ENCODE results near the gene IL1R2. TPM values are rescaled to one million over a fixed set of nuclear protein-coding genes. Genes with fewer than 3 reads are reported as not detected.
A peak's percentile ranks its signal among the peaks of the same experiment; 100 is the strongest.
"Not testable (repeated sequence)": the region's sequence is repeated elsewhere in the genome, so short reads cannot be mapped to it uniquely, and the experiment has no call there.

IL1R2 gene
- polyA plus RNA-seq, 3 donors, result 0.28 to 1.1 (median 0.44) TPM

- DNase-seq, result no peak
These were observed 68.3 kb downstream of the IL1R2 start for GRCh38 chr2:102060047-102060446.

- no peak for DNase-seq
These were observed 69.0 kb downstream of the IL1R2 start for GRCh38 chr2:102060792-102061191.

DNA sequence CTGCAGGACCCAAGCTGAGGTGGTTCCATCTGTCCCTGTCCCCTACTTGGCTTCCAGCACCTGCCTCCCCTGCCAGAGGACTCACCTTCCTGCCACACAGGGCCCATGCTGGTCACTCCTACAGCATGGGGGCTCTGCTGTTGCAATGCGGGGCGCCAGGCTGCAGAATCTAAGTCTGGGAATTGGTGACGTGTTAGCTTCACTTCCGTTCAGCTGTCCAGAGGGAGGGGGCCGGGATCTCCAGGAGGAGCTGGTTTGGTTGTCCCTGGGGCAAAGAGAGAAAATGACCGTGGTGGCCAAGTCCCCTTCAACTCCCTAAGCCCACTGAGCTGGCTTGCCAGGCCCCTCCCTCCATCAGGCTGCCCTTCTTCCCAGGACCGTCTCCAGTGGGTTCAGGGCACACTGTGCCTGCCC lies 69.5 kb downstream of the IL1R2 start:
- no peak for DNase-seq

DNA sequence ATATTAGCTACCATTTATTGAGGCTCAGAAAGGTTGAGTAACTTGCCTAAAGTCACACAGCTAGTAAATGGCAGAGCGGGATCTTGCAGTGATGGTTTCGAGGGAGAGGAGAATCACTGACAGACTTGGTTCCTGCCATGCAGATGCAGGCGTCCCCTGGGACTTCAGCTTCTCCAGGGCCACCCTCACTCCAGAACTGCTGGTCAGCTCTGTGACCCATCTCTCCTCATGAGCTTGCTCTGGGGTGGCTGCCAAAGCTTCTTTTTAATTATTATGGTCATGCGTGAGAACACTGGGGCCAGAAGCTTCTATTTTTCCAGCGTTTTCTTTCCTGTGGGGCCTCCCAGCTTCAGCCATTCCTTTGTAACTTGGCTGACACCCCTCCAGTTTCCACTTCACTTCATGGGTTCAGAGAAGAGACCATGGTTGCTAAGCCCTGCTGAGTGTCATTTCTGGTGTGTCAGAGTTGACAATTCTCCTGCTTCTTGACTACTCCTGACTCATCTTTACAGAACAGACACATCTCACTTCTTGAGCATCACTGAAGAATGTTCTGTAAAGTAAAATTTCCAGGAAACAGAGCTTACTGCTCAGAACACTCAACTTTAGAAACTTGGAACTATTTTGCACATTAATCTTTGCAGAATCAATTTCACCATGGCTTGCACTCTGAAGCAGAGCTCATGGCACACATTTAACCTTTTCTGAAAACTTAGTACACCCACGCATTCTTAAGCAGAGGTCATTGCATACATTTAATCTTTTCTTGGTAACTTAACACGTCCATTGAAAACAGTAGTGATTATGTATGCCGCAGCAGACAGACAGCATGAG lies 70.4 kb downstream of the IL1R2 start:
- DNase-seq, result peak; percentile 66

DNA sequence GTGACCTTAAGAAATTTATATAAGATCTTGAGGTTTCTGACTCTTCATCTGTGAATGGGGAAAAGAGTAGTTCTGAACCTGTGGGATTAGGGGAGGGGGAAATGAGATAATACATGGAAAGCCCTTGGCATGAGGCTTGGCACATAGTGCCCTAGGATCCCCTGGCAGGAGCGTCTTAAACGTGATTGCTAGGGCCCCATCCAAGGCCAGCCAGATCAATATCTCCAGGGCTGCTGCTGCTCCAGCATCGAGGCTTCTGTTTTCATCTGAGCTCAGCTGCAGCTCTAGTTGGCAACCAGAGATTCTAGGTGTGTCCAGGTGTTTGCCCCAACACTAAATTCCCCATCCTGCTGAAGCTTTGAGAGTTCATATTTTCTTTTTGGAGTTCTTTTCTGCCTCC lies 71.0 kb downstream of the IL1R2 start:
- no peak for DNase-seq

- DNase-seq, result peak; percentile 42
These were observed 71.7 kb downstream of the IL1R2 start for GRCh38 chr2:102063487-102063911.

DNA sequence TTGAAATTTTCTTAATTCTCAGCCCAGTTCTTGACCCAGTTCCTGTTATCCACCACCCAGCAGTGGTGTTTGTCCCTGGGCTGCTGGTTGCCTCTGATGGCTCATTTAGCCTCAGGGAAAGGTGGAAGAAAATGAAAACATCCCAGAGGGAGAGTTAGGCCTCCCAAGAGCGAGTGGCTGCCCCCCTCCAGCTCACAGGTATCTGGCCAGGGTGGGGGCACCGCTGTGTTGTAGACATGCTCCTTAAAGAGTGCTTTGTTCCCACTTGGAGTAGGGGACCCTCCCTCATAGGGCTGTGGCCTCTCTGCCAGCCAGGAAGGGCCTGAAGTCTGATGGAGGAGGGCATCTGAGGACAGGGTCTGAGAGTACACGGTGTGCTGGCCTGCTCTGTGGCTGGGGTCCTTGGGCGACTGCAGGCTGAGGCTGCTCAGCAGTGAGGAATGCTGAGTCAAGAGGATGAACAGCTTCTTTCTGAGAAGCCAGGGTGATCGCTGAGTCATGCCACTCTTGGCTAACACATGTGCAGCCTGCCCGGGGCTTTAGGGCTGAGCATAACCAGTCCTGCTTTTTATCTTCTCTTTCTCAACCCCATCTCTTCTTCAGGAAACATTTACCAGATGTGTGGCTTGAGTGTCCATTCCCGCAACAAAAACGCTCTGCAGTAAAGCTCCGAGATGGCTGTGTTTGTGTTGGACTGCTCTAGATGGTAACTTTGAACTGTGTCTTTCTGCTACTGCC lies 72.3 kb downstream of the IL1R2 start:
- DNase-seq, result peak; percentile 57

- DNase-seq, result no peak
These were observed 73.2 kb downstream of the IL1R2 start for GRCh38 chr2:102064679-102065674.

DNA sequence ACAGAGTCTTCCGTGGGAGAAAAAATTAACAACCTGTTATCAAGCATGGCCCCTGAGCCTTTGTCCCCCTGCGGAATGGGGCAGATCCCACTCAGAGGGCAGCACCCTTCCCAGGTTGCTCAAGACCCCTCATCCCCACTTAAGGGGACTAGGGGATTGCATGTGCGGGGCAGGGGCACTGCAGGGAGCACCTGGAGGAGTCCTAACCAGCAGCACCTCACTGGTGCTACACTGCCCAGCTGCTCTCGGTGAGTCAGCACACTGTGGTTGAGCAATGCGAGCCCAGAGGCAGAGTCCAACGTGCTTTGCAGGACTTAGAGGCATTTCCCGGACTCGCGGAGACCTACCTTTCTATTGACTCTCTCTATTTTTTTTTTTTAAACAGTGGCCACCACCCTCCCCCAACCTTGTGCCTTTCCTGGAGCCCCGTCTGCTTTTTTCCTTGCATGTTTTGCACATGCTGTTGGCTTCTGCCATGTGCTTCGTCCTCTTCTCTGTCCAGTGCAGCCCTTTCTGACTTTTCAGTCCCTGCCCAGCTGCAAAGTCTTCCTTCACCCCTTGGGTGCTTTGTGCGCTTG lies 74.0 kb downstream of the IL1R2 start:
- DNase-seq, result no peak

DNA sequence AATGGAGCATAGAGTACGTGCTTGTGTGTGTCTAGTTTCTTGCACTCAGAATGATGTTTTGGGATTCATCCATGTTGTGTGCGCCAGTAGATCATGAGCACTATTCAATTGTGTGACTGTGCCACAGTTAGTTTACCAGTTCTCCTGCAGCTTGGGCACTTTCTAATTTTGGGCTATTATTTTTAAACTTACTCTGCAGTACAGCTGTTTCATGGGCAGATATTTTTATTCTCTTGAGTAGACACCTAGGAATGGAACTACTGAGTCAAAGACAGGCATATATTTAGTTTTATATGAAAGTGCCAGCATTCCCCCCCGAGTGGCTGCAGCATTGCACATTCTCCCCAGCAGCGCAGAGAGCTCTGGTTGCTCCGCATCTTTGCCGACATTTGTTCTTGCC lies 74.8 kb downstream of the IL1R2 start:
- no peak for DNase-seq

GRCh38 chr2:102068126-102068525 lies 76.4 kb downstream of the IL1R2 start:
- not testable (repeated sequence) for DNase-seq

GRCh38 chr2:102069311-102069974 lies 77.7 kb downstream of the IL1R2 start:
- DNase-seq, result no peak

- no peak for DNase-seq
These were observed 78.4 kb downstream of the IL1R2 start for GRCh38 chr2:102070058-102070642.

GRCh38 chr2:102072741-102073140 lies 81.0 kb downstream of the IL1R2 start:
- DNase-seq, result no peak

DNA sequence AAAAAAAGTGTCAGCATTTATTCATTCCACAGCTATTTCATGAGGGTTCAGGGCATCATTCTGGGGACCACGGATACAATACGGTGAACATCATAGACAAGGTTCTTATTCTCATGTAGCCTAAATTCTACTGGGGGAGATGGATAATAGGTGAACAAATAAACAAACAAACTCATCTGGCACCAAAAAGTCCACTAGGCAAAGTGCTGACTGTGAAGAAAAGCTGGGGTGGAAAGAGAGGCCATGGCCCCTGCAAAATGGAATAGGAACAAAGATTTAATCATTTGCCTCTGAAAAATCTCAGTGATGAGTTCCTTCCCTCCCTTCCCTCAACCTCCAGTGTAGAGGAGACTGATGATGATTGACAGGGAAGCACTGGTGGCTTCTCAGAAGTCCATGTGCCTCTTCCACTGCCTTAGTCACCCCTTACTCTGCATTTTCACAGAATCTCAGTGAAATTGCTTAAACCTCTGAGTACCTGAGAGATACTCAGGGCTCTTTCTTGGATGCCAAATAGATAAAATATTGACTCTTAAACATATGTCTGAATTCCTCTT lies 81.5 kb downstream of the IL1R2 start:
- DNase-seq, result no peak

- DNase-seq, result no peak
These were observed 82.5 kb downstream of the IL1R2 start for GRCh38 chr2:102074152-102074783.

DNA sequence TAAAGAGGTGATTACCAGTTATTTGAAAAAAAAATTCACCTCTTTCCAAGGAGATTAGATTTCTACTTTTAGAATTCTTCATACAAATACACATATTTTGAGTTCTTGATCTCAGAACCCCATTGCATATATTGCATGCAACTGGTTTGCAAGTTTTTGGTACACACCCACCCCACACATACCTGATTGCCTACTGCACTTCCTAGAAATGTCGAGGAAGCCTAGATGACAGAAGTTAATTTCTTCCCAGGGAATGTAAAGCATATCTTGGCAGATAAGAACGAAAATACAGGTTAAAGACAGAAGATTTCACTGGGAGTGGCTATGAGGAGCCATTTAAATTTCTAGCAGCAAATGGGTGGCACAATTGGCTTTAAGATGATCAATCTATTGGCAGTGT lies 83.7 kb downstream of the IL1R2 start:
- no peak for DNase-seq

DNA sequence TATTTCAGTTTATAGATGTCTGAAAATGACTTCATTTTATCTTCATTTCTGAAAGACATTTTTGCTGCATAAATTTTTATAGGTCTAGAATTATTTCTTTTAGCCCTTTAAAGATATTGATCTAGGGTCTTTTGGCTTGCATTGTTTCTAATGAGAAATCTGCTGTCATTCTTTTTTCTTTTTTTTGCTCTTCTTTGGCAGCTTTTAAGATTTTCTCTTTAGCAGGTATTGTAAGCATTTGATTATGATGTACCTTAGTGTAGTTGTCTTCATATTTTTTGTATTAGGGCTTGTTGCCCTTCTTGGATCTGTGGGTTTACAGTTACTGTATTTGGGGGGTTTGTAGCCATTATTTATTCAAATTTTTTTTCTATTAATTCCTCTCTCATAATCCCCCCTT lies 84.8 kb downstream of the IL1R2 start:
- no peak for DNase-seq
